Measurements from ENCODE around the gene ZNF480. TPM values are rescaled to one million over a fixed set of nuclear protein-coding genes. Genes with fewer than 3 reads are reported as not detected.

ZNF480 gene
- total and polyA plus RNA-seq, 2 of the 13 experiments (the other 11 are each of a cell fraction or from before 2014, with no cell fraction given), result 2.1 to 9.6 TPM

DNA sequence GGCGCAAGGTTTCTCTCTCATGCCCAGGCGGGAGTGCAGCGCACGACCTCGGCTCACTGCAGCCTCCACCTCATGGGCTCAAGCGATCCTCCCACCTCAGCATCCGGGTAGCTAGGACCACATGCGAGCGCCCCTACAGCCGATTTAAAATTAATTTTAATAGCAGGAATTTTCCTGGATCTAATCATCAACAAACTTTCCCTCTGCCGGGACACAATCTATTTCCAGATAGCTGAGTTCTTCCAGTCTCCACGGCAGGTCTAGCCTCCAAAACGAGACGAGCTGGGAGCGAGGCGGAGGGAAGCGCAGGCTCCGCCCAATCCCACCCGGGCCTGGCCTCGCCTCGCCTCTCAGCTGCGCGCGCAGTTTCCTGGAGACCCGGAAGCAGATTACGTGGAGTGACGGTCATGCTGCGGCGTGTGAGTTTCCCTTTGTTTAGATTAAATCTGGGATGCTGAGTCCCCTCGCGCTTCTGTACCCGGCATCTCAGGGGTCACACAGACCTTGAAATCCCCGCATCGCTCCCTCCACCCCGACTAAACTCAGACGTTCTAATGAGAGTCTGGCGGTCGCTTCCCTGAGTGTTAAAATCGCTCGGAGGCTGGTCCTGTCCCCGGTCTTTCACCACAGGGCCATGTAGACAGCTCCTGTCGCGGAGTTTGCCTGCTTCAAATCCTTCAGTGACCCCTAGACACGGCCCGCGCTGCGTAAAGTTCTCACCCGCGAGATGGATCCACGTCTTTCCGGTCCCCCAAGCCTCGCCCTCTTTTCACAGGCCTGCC, 72.8 kb downstream of the ZNF480 start, which contains the start of gene ZNF880:
TSS of gene ZNF880 (plus strand) at position 365 of the 782 bp plus-strand sequence. CDS start at position 408, 43 bp downstream.
- H3K9ac ChIP-seq (ENCODE audit: insufficient read depth, low read depth, low read length), result no peak within 1 kb of the TSS
- WGBS (ENCODE audit: low lambda C conversion rate), result 68% methylated on average over 52 of the region's 52 CpGs
- H4K20me1 ChIP-seq (ENCODE audit: insufficient read depth, low read length), result no peaks in the 10 kb centered on the region
- H3K4me2 ChIP-seq (ENCODE audit: low read depth, low read length), result no peak within 1 kb of the TSS
- TF ChIP-seq, protein P1, sequence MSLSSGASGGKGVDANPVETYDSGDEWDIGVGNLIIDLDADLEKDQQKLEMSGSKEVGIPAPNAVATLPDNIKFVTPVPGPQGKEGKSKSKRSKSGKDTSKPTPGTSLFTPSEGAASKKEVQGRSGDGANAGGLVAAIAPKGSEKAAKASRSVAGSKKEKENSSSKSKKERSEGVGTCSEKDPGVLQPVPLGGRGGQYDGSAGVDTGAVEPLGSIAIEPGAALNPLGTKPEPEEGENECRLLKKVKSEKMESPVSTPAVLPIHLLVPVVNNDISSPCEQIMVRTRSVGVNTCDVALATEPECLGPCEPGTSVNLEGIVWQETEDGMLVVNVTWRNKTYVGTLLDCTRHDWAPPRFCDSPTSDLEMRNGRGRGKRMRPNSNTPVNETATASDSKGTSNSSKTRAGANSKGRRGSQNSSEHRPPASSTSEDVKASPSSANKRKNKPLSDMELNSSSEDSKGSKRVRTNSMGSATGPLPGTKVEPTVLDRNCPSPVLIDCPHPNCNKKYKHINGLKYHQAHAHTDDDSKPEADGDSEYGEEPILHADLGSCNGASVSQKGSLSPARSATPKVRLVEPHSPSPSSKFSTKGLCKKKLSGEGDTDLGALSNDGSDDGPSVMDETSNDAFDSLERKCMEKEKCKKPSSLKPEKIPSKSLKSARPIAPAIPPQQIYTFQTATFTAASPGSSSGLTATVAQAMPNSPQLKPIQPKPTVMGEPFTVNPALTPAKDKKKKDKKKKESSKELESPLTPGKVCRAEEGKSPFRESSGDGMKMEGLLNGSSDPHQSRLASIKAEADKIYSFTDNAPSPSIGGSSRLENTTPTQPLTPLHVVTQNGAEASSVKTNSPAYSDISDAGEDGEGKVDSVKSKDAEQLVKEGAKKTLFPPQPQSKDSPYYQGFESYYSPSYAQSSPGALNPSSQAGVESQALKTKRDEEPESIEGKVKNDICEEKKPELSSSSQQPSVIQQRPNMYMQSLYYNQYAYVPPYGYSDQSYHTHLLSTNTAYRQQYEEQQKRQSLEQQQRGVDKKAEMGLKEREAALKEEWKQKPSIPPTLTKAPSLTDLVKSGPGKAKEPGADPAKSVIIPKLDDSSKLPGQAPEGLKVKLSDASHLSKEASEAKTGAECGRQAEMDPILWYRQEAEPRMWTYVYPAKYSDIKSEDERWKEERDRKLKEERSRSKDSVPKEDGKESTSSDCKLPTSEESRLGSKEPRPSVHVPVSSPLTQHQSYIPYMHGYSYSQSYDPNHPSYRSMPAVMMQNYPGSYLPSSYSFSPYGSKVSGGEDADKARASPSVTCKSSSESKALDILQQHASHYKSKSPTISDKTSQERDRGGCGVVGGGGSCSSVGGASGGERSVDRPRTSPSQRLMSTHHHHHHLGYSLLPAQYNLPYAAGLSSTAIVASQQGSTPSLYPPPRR (CRISPR knock-in tag; IDR thresholded peaks at IDR 0.05; ENCODE audit: borderline replicate concordance), result no peak
- no peak for TF ChIP-seq RARA (CRISPR knock-in tag; IDR thresholded peaks at IDR 0.05)
- TF ChIP-seq MXD4 (CRISPR knock-in tag; IDR thresholded peaks at IDR 0.05), result no peak
- no peak for TF ChIP-seq GABPA (IDR thresholded peaks at IDR 0.05; ENCODE audit: low read depth, low read length)
- no peak for TF ChIP-seq GABPA (CRISPR knock-in tag; IDR thresholded peaks at IDR 0.05; ENCODE audit: low read depth)
- TF ChIP-seq IRX3 (CRISPR knock-in tag; IDR thresholded peaks at IDR 0.05; ENCODE audit: borderline replicate concordance, low read depth), result no peak
- H3K9me3 ChIP-seq (ENCODE audit: low read length), result peaks cover 76% of the 10 kb centered on the region
- ChIA-PET CTCF (ENCODE audit: low intra/inter-chr PET ratio, low total read pairs) (no interaction called here), POLR2A (no interaction called here)
- in situ Hi-C loops (cut with HindIII; ENCODE audit: extremely low pct_ligation_motif_present, low pct_unique_long_range_greater_than_20kb) (no loop called here), intact Hi-C loops (cut with micrococcal nuclease; ENCODE audit: unreplicated experiment) (no loop called here)
- DNase-seq (ENCODE audit: low spot score), result no peak
- no peaks in the 10 kb centered on the region for H3K79me2 ChIP-seq (ENCODE audit: insufficient read depth, low read length)
- FAIRE-seq, result no peak
- H3K4me3 ChIP-seq (replicated peaks in 1 of 3; ENCODE audit: insufficient read depth in 1 of 3, low read depth in 2 of 3, low read length in 3 of 3), result no peak within 1 kb of the TSS
- no peak within 1 kb of the TSS for H3K27ac ChIP-seq (ENCODE audit: extremely low read length, insufficient read depth, low read length)
- no peak for ATAC-seq
- H3K36me3 ChIP-seq (replicated peaks in 1 of 2; ENCODE audit: control insufficient read depth in 1 of 2, insufficient read depth in 2 of 2, low read length in 2 of 2), result no peaks in the 10 kb centered on the region
- H3K27me3 ChIP-seq (ENCODE audit: control insufficient read depth in 1 of 2, insufficient read depth in 2 of 2, low read length in 2 of 2), result no peaks in the 10 kb centered on the region
- no peaks in the 10 kb centered on the region for H3K4me1 ChIP-seq (ENCODE audit: insufficient read depth, low read length)
- BruUV-seq (replicated peaks), result no TSS peak
- no peak within 1 kb of the TSS for H2AFZ ChIP-seq (ENCODE audit: low read length)

All from HepG2 (cell line).